GM21447 (cell line): Measurements from ENCODE around the gene BROX.
"Not testable (repeated sequence)": the region's sequence is repeated elsewhere in the genome, so short reads cannot be mapped to it uniquely, and the experiment has no call there.

Source experiments
- ATAC-seq: cut with Tn5 transposase; IDR thresholded peaks from one replicate; pipeline ENCODE4 v1.9.1; 2021; ENCODE audit not compliant: unreplicated experiment

Gene BROX, protein sequence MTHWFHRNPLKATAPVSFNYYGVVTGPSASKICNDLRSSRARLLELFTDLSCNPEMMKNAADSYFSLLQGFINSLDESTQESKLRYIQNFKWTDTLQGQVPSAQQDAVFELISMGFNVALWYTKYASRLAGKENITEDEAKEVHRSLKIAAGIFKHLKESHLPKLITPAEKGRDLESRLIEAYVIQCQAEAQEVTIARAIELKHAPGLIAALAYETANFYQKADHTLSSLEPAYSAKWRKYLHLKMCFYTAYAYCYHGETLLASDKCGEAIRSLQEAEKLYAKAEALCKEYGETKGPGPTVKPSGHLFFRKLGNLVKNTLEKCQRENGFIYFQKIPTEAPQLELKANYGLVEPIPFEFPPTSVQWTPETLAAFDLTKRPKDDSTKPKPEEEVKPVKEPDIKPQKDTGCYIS

DNA sequence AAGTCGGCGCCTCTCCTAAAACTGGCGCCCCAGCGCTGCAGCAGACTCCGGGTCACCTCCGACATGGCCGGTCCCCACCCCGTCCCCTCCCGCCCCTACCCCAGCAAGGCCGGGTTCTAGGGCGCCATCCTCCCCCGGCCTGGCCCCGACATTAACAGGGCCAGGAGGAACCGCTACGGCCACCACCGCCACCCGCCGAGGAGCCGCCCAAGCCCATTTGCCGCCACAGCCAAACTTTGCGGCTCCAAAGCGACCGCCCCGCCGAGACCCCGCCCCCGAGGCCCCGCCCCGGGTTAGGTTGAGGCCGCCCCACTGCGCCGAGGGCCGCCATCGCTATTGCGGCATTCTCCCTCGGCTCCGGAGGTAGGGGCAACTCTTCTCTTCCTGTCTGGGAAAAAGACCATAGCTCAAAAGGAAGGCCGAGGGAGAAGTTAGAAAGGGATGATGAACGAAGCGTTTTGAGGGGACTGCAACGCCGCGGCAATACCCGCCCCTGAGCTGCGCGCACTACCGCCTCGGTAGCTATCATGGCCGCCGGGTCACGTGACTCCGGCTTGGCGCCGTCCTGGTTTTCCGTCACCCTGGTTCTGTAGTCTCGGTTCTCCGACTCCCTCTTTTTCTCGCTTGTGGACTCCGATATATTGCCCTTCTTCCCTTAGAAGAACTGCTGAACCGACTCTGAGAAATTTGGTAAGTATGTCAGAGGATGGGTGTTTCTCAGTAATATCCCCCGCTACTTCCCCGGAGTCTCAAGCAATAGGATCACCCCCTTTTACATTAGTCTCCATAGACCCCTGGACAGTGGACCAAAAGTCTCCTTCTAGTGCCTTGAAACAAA lies at the start of gene BROX, which contains the start of gene AIDA:
TSS of gene BROX (plus strand) at position 312 of the 838 bp plus-strand sequence. CDS start 3,136 bp downstream, outside the sequence.
TSS of gene AIDA (minus strand) at position 239 of the 838 bp plus-strand sequence. CDS start at position 65, 174 bp downstream.
- peak; percentile 70 for ATAC-seq

DNA sequence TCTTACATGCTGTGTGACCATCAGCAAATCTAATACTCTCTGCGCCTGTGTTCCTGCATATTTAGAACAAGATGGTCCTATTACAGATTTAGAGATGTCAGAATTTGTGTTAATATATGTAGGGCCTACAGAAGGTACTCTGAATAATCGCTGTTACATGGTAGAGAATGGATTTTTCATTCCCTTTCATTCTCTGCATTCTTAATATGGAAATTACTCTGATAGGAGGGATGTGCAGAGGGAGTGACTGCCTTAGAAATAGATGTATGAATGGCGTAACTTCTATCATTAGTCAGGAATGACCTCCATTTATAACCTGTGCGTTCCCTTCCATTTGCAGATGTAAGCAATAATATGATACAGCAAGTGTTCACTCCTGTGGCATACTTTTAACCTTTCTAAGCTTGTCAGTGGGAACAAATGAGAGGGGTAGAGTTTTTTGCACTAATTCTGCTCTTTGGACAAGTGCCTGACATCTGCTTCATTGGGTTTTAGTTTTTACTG lies 48.9 kb upstream of the BROX start:
- ATAC-seq, result no peak

DNA sequence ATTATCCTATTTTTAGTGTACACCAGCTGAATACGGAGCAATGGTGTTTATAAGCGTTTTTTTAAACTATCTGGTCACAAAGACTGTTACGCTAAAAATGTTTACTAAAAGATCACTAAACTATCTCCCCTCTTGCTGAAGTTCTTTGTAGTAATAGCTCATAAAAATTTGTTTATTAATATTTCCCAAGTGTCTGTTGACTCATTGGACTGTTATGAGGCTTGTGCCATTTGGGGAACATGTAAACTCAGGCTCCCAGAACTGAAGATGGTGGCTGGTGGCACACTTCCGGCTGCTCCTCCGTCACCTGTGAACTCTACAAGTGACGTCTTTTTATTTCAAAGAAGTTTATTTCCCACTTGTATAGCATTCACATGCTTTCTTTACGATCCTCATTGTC lies 46.4 kb upstream of the BROX start:
- ATAC-seq, result no peak

DNA sequence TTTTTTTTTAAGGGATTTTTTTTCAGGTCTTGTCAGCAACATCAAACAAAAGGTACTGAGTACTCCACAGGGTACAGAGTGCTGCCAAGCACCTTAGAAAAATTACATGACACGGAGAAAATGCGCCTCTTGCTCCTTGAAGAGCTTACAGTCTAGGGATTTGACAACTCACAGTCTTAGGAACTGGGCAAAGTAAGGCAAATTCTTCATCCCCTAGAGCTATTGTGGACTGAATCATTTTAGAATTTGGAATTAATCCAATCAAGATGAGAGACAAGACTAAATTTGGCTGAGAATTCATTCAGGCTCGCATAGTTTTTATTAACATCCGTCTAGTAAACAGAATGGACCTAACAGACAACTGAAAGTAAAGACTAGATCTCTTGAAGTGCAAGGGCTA lies 44.2 kb upstream of the BROX start:
- not testable (repeated sequence) for ATAC-seq

DNA sequence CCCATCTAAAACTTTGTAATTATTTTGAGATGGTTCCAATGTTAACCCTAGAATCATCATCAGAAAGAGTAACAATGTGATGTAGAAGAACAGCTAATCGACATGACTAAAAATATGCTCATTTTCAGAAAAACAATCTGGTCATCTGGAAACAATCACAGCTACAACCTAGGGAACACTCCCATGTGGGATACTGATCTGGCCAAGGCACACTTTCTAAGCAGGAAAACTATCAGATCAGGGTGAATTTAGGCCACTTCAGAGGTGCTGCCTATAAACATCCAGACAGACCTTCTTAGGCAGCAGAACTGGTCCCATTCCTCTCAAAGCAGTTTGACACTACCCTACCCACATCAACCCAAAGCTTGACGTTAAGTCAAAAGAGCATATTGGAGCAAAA lies 43.3 kb upstream of the BROX start:
- ATAC-seq, result not testable (repeated sequence)

DNA sequence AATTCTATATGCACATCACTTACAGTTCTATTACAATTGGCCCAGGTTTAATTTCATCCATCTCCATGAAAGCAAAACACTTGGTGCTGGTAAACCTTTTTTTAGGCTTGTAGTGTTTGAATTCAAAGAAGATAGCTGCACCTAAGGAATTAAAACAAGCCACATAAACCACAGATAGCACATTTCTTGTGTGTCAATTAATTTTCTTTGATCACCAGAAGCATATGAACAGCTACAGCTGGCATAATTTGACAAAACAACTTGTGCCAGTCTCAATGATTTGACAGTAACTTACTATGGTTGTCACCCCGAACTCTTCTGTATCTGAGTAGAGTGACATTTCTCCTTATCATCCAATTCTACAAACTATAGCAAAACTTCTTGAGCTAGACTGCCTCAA lies 42.3 kb upstream of the BROX start:
- ATAC-seq, result no peak

DNA sequence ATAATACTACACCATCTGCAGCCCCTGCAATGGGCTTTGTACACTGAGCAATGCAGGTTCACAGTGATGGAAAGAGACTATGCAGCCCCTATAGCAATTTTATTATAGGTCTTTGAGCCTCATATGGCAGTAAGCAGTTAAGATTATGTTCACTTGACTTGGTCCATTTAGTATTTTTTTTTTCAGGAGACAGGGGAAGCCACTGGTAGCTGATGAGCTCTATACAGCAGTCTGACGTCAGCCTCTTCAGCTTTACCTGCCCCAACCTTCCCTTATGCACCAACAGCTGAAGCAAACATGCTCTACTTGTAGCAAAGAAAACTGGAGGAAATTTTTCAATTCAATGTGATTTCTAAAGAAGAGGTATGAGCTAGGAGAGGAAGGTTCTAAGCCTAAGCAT lies 32.3 kb upstream of the BROX start:
- no peak for ATAC-seq

DNA sequence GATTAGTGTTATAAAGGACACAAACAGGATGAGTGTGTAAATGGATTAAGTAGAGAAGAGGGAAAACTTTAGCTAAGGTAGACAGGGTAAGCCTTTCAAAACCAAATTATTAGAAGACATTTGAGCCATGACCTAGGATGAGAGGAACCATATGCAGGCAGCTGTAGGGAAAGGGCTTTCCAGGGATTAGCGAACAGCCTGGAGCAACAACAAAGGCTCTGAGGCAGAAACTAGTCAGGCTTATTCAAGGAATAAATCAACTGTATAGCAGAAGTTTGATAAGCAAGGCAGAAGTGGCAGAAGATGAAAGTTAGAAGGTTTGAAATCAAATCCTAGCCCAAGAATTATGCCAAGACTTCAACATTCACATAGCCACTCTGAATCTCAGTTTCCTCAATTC lies 21.3 kb upstream of the BROX start:
- ATAC-seq, result no peak

DNA sequence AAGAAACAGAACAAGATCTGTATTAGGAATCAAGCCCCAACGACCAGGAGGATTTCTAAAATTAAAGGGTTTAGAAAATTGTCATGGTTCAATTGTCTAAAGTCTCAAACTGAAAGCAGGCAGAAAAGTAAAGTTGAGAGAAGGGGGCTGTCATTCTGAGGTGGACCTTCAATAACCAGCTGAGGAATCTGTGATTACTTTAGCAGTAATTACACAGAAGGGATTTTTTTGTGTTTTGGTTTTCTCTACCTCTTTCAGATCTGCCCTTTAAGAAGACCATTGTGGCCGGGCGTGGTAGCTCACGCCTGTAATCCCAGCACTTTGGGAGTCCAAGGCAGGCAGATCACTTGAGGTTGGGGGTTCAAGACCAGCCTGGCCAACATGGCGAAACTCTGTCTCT lies 17.4 kb upstream of the BROX start:
- no peak for ATAC-seq

DNA sequence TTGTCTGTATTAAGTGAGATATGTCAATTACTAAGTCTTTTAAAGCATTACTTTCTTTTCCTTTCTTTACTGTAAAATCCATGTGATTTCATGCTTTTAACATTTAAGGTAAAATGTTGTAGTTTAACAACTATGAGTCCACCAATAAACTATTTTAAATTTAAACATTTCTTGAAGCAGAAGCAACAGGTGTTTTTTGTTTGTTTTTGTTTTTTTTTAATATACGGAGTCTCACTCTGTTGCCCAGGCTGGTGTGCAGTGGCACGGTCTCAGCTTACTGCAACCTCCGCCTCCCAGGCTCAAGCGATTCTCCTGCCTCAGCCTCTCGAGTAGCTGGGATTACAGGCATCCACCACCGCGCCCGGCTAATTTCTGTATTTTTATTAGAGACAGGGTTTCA lies 15.6 kb upstream of the BROX start:
- ATAC-seq, result no peak

DNA sequence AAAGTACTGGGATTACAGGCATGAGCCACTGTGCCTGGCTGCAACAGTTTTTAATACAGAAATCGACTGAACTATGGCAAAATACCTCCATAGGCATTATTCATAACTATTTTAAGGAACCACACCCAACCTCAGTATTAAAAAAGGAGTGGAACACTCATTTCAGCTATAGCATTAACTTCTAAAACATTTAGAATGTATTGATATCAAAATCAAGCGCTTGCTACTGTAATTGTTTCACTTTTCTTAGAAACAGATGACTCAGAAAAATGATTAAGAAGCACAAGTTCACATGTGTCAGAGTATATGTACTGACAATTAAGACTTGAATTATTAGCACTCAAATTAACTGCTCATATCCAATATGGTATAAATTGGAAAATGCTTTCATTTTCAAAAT lies 15.2 kb upstream of the BROX start:
- no peak for ATAC-seq

DNA sequence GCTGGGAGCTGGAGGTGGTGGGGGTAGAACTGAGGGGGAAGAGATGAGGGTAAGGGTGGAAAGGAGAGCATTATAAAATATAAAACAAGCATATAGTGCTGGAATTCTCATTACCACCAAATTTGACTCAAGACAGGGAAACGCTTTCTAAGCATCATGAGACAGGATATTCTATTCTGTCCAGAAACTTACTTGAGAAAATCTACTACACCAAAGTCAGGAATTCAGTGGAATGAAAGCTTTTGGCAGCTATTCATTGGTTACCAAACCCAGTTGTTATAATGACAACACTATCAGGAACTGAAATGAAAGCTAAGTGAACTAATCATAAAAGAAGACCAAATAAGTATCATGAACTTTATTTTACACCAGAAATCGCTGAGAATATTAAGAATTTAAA lies 14.5 kb upstream of the BROX start:
- no peak for ATAC-seq

DNA sequence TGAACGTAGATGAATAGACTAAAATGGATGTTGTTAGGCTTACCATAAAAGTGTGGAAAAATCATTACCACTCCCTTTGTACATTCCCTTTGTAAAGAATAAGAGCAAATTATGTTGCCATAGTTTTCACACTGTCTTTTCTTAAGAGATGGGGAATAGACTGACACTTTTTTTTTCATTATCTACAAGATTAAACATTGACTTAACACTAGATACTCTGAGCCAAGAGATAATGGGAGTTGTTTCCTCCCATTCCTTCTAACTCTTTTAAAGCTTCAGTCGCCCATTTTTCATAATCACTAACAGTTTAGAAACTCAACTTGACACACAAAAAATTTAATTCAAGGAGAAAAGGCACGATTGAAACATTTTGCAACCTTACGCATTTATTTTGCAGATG lies 10.2 kb upstream of the BROX start:
- ATAC-seq, result no peak

DNA sequence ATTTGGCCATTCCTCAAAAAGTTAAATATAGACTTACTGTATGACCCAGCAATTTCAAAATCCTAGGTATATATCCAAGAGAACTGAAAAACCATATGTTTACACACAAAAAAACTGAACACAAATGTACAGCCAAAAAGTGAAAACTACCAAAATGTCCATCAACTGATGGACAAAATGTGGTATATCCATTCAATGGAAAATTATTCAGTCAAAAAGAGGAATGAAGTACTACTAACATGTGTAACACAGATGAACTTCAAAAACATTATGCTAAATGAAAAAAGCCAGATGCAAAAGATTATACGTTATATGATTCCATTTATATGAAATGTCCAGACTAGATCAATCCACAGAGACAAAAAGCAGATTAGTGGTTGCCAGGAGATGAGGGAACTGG lies 8.1 kb upstream of the BROX start:
- ATAC-seq, result no peak

DNA sequence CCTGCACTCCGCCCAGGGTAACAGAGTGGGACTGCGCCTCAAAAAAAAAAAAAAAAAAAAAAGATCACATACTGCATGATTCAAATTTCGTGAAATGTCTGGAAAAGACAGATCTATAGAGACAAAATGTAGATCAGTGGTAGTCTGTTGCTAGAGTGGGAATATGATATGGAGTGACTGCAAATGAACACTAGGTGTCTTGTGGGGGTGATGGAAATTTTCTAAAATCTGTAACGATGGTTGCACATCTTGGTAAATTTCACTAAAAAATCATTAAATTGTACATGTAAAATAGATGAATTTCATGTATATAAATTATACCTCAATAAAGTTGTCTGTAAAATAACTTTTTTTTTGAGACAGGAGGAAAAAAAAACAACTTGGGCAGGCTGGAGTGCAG lies 5.5 kb upstream of the BROX start:
- ATAC-seq, result no peak

DNA sequence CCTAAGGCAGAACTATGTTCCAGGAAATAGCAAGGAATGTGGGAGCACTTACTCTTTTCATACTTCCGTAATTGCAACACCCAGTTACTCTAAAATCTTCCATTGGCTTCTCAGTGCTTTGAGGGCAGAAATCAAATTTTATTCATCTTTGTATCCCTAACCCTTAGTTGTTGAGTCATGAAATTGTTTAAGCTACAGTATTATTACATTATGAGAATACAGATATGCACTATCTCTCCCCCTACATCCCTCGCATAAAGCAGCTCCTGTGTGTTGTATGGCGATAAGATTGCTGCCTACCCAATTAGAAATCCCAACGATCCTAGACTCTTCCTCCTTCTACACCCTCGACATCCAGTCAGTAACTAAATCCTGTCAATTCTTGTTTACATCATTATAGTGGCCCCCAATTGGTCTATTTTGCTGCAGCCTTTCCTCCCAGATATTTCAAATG lies 2.6 kb upstream of the BROX start:
- no peak for ATAC-seq

DNA sequence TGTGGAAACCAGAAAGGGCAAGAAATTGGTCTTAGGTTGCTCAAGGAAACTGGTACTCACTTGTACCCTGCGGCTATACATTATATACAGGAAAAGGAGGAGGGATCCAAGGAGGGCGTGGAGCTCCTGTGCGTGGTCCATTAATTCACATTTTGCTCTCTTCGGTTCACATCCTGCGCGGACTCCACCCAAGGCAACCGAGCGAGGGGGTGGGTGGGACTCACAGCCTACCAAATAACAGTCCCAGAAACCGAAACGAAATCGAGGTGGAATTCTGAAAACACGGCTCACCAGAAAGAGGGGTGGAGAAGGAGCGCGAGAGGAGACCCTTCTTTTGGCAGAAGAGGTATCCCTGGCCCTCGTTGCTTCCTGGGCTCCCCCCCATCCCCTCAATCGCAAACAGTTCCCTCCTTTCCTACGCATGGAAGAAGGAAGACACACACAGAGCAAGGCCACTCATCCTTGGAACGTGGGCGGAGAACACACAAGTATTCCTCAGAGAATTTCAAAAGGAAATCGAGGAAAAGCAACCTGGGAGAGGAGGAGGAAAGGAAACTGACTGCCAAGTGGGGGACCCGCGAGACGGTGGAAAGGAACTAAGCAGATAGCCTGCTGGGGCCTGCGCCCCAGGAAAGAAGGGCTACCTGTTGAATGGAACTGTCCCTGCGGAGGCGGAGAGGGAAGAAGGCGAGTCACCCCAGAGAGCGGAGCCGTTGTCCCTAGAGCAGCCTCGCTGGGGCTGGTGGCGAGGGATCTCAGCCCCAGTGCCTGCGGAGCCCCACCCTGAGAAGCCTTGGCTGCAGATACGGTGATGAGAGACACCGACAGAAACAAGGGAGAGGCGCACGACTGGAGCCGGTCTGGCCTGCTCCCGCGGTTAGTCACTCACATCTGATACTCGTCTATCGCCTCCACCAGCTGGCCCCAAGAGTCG lies 778 bp upstream of the BROX start:
- peak; percentile 28 for ATAC-seq

DNA sequence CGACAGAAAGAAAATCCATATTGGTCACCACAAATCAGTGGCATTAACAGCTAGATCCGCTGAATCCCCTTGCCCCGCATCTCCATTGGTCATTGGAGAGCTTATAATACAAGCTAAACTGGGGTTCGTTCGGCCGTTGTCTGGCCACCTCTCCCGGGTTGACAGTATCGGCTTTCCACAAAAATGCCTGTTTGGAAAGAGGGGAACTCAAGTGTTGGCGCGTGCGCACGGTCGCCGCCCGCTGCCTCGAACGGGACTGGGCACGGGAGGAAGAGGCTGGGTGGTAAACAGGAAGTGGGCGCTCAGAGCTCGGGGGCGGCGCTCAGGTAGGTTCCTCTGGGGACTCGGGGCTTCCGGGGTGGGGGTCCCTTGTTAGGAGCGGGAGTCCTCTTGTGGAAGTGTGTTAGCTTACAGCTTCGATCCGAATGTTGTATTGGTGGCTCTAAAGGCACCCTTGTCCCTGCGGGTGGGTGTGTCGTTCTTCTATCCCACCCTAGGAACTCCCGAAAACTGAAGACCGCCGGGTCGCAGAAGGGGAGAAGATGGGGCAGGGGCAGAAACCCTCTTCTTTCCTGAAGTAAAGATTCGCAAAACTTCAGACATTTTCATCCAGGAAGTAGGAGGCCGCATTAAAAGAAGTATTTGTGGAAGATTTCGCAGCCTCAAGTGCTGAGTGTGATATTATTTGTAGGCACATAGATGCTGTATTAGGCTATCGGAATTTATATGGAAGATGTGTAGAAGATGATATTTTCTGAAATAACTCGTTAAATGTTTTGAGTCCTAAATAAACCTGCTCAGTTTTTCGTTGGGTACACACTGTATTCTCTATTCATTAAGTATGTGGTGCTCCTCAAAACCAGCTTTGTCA lies 962 bp downstream of the BROX start:
- peak; percentile 72 for ATAC-seq

DNA sequence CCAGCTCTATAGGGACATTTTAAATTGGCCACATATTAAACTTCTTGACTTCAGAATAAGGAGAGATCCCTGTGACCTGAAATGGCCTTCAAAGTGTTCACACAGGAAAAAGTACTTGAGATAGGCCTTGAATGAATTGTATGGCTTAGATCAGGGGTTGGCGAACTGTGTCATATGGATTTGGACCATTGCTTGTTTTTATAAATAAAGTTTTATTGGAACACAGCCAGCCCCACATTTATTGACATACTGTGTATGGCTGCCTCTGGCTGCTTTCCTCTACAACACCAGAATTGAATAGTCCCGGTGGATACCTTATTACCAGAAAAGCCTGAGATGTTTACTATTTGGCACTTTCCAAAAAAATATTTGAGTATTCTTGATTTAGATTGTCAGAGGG lies 4.0 kb downstream of the BROX start:
- ATAC-seq, result no peak

DNA sequence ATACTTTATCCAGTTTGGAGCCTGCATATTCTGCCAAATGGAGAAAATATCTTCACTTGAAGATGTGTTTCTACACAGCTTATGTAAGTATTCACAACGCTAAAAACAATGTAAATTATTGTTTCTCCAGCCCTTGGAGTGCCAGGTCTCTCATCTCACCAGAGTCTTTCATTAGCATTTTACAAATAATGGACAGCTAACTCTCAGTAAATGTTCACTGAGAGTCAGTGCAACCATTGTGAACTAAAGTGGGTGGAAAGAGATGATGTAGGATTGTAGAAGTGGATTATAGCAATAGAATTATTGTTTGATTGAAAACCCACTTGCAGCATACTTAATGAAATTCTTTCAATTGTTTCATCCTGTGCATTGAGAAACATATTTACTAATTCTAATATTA lies 16.4 kb downstream of the BROX start:
- no peak for ATAC-seq
